Stimulated activated CD4-positive, alpha-beta T cell treated with anti-CD3 and anti-CD28 coated beads, Interleukin-15, amount 100 ng/mL, for 48 hours (primary cell): ENCODE results near the gene ICOSLG.
"Not testable (repeated sequence)": the region's sequence is repeated elsewhere in the genome, so short reads cannot be mapped to it uniquely, and the experiment has no call there.

Source experiments
- DNase-seq, 2 donors: peaks; one replicate each; pipeline ENCODE4 v3.0.0-alpha.2; 2020; ENCODE audit warnings: low read depth in 2 of 2

The ICOSLG gene

GRCh38 chr21:44265734-44266270 is 25.1 kb upstream of the ICOSLG start:
- no peak for DNase-seq

GRCh38 chr21:44263768-44264167 is 23.0 kb upstream of the ICOSLG start:
- no peak for DNase-seq

- no peak for DNase-seq
Measured at GRCh38 chr21:44263221-44263760, 22.5 kb upstream of the ICOSLG start.

GRCh38 chr21:44262338-44263056 is 21.8 kb upstream of the ICOSLG start:
- no peak for DNase-seq

GRCh38 chr21:44261675-44262295 is 21.0 kb upstream of the ICOSLG start, which contains the start of gene DNMT3L:
Gene DNMT3L, minus strand, starts transcription at chr21:44261897. Its CDS starts 638 bp downstream, at chr21:44261259.
- DNase-seq = no peak

- DNase-seq = no peak
Measured at GRCh38 chr21:44260791-44261631, 20.3 kb upstream of the ICOSLG start.

- DNase-seq = no peak
Measured at GRCh38 chr21:44260066-44260465, 19.3 kb upstream of the ICOSLG start.

- DNase-seq = no peak
Measured at GRCh38 chr21:44259082-44259705, 18.5 kb upstream of the ICOSLG start.

GRCh38 chr21:44258056-44258725 is 17.4 kb upstream of the ICOSLG start:
- no peak for DNase-seq

GRCh38 chr21:44255511-44255981 is 14.8 kb upstream of the ICOSLG start:
- no peak for DNase-seq

GRCh38 chr21:44253832-44254710 is 13.3 kb upstream of the ICOSLG start:
- DNase-seq = no peak

GRCh38 chr21:44249204-44250037 is 8.7 kb upstream of the ICOSLG start:
- DNase-seq = not testable (repeated sequence)

GRCh38 chr21:44247904-44248303 is 7.2 kb upstream of the ICOSLG start:
- not testable (repeated sequence) for DNase-seq

GRCh38 chr21:44243980-44244379 is 3.2 kb upstream of the ICOSLG start:
- DNase-seq = not testable (repeated sequence)

- DNase-seq = not testable (repeated sequence)
Measured at GRCh38 chr21:44241281-44241680, 538 bp upstream of the ICOSLG start.

- not testable (repeated sequence) for DNase-seq
Measured at GRCh38 chr21:44240353-44240752, 390 bp downstream of the ICOSLG start.

GRCh38 chr21:44229561-44229960 is 11.2 kb downstream of the ICOSLG start:
- DNase-seq = not testable (repeated sequence)

- not testable (repeated sequence) for DNase-seq
Measured at GRCh38 chr21:44228109-44228508, 12.6 kb downstream of the ICOSLG start.

- not testable (repeated sequence) for DNase-seq
Measured at GRCh38 chr21:44227614-44228013, 13.1 kb downstream of the ICOSLG start.
